Measurements from ENCODE around the gene AKAP10. TPM values are rescaled to one million over a fixed set of nuclear protein-coding genes. Genes with fewer than 3 reads are reported as not detected.
"Not testable (repeated sequence)": the region's sequence is repeated elsewhere in the genome, so short reads cannot be mapped to it uniquely, and the experiment has no call there.

The AKAP10 gene
- total and polyA plus RNA-seq, 5 donors, result 6.2 to 23.1 (median 17.7) TPM

DNA sequence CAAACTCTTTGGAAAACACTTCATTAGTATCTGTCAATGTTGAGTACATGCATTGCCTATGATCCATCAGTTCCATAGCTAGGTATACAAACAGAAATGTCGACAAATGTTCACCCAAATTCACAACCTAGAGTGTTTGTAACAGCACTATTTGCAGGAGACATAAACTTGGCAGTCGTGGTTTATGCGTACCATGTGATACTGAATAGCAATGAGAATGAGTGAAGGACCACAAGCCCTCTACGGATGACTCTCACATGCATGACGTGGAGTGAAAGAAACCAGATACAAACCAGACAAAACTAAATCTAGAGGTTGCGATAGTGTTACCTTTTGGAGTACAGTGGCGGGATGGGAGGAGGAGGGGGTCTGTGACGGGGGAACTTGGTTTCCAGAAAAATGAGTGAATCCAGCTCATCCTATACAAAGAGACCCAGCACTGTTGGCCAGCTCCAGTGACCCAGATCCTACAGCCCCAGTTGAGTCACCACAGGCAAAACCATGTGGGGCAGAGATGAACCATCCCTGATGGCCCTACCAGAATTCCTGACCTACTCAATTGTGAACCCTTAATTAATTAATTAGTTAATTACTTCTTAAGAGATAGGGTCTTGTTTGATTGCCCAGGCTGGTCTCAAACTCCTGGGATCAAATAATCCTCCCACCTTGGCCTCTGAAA is 94.0 kb downstream of the AKAP10 start:
- Histone ChIP-seq H3K27ac (ENCODE audit: low read length) (no peak overlapping the region), H3K4me3 (ENCODE audit: low read length) (no peak overlapping the region), H3K4me1 (ENCODE audit: control insufficient read depth, insufficient read depth, low read length) (no peaks in the 10 kb centered on the region), H3K27me3 (ENCODE audit: control insufficient read depth, insufficient read depth) (no peaks in the 10 kb centered on the region), H3K9me3 (ENCODE audit: control insufficient read depth, low read length) (no peaks in the 10 kb centered on the region)
- ATAC-seq (no peak), DNase-seq (no peak)
- intact Hi-C loops (cut with DNase I), result no loop called here
- 72% methylated on average over 8 of the region's 8 CpGs for WGBS

GRCh38 chr17:19880393-19880792 is 97.2 kb downstream of the AKAP10 start:
- no peaks in the 10 kb centered on the region for H3K27me3 ChIP-seq (ENCODE audit: control insufficient read depth, insufficient read depth)
- DNase-seq (no peak), ATAC-seq (no peak)
- H3K4me1 ChIP-seq (ENCODE audit: control insufficient read depth, insufficient read depth, low read length), result no peaks in the 10 kb centered on the region
- H3K9me3 ChIP-seq (ENCODE audit: control insufficient read depth, low read length), result no peaks in the 10 kb centered on the region
- H3K4me3 ChIP-seq (ENCODE audit: low read length), result no peak overlapping the region
- intact Hi-C loops (cut with DNase I), result no loop called here
- WGBS, result 80% methylated on average over 4 of the region's 4 CpGs
- no peak overlapping the region for H3K27ac ChIP-seq (ENCODE audit: low read length)

DNA sequence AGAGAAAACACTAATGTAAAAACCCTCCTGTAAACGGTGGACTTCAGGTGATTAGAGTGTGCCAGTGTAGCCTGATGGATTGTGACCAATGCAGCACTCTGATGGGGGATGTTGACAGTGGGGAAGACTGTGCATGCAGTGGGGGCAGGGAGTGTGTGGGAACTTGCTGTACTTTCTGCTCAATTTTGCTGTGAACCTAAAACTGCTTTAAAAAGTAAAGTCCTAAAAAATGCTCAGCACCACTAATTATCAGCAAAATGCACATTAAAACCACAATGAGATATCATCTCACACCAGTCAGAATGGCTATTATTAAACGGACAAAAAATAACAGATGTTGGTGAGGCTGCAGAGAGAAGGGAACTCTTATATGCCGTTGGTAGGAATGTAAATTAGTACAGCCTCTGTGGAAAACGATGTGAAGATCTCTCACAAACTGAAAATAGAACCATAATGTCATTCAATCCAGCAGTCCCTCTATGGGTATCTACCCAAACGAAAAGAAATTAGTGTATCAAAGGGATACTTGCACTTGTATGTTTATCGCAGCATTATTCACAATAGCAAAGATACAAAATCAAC is 100.2 kb downstream of the AKAP10 start:
- WGBS, result 45% methylated on average over 6 of the region's 6 CpGs
- DNase-seq, result no peak
- Histone ChIP-seq H3K27me3 (ENCODE audit: control insufficient read depth, insufficient read depth) (no peaks in the 10 kb centered on the region), H3K27ac (ENCODE audit: low read length) (no peak overlapping the region), H3K4me1 (ENCODE audit: control insufficient read depth, insufficient read depth, low read length) (no peaks in the 10 kb centered on the region), H3K9me3 (ENCODE audit: control insufficient read depth, low read length) (no peaks in the 10 kb centered on the region), H3K4me3 (ENCODE audit: low read length) (no peak overlapping the region)
- no peak for ATAC-seq
- intact Hi-C loops (cut with DNase I), result no loop called here

- no peak overlapping the region for H3K4me3 ChIP-seq (ENCODE audit: low read length)
- ATAC-seq (peak; percentile 78 to 88), DNase-seq (peak; percentile 63 to 86 (median 85))
- intact Hi-C loops (cut with DNase I), result no loop called here
- no peaks in the 10 kb centered on the region for H3K4me1 ChIP-seq (ENCODE audit: control insufficient read depth, insufficient read depth, low read length)
- H3K9me3 ChIP-seq (ENCODE audit: control insufficient read depth, low read length), result no peaks in the 10 kb centered on the region
- 57% methylated on average over 13 of the region's 13 CpGs for WGBS
- no peaks in the 10 kb centered on the region for H3K27me3 ChIP-seq (ENCODE audit: control insufficient read depth, insufficient read depth)
- H3K27ac ChIP-seq (ENCODE audit: low read length), result no peak overlapping the region
These were observed 101.0 kb downstream of the AKAP10 start for GRCh38 chr17:19876529-19877161.

DNA sequence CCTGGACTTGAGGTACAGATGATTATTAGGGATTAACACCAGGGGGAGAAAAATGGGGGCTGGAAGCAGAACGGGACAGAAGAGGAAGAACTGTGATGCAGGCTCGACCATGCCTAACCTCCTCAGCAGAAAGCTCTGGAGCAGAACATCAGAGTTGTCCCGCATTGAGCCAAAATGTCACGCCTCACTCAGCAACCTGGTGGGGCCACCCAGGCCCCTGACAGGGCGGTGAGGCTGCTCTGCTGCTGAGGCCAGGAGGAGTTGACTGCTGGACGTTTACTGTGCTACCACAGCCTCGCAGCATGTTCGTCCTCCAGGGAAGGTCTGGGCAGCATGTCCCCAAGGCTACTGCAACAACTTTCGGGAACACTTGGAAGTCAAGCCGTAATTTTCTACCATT is 103.4 kb downstream of the AKAP10 start:
- Histone ChIP-seq H3K27ac (ENCODE audit: low read length) (no peak overlapping the region), H3K9me3 (ENCODE audit: control insufficient read depth, low read length) (no peaks in the 10 kb centered on the region), H3K4me3 (ENCODE audit: low read length) (no peak overlapping the region), H3K4me1 (ENCODE audit: control insufficient read depth, insufficient read depth, low read length) (no peaks in the 10 kb centered on the region), H3K27me3 (ENCODE audit: control insufficient read depth, insufficient read depth) (no peaks in the 10 kb centered on the region)
- no peak for DNase-seq
- no peak for ATAC-seq
- intact Hi-C loops (cut with DNase I), result no loop called here
- whole genome bisulfite sequencing, result 78% methylated on average over 10 of the region's 10 CpGs

GRCh38 chr17:19873346-19873745 is 104.3 kb downstream of the AKAP10 start:
- H3K9me3 ChIP-seq (ENCODE audit: control insufficient read depth, low read length), result no peaks in the 10 kb centered on the region
- H3K4me1 ChIP-seq (ENCODE audit: control insufficient read depth, insufficient read depth, low read length), result no peaks in the 10 kb centered on the region
- H3K4me3 ChIP-seq (ENCODE audit: low read length), result no peak overlapping the region
- 85% methylated on average over 3 of the region's 3 CpGs for WGBS
- no peaks in the 10 kb centered on the region for H3K27me3 ChIP-seq (ENCODE audit: control insufficient read depth, insufficient read depth)
- intact Hi-C loops (cut with DNase I), result no loop called here
- DNase-seq (no peak), ATAC-seq (no peak)
- no peak overlapping the region for H3K27ac ChIP-seq (ENCODE audit: low read length)

GRCh38 chr17:19868079-19868395 is 109.6 kb downstream of the AKAP10 start:
- ATAC-seq, result no peak
- DNase-seq, result no peak
- 34% methylated on average over 23 of the region's 23 CpGs for WGBS
- intact Hi-C loops (cut with DNase I), result no loop called here
- no peak overlapping the region for H3K27ac ChIP-seq (ENCODE audit: low read length)
- no peaks in the 10 kb centered on the region for H3K9me3 ChIP-seq (ENCODE audit: control insufficient read depth, low read length)
- H3K4me3 ChIP-seq (ENCODE audit: low read length), result peak overlapping the region; percentile 65
- H3K27me3 ChIP-seq (ENCODE audit: control insufficient read depth, insufficient read depth), result no peaks in the 10 kb centered on the region
- H3K4me1 ChIP-seq (ENCODE audit: control insufficient read depth, insufficient read depth, low read length), result no peaks in the 10 kb centered on the region

DNA sequence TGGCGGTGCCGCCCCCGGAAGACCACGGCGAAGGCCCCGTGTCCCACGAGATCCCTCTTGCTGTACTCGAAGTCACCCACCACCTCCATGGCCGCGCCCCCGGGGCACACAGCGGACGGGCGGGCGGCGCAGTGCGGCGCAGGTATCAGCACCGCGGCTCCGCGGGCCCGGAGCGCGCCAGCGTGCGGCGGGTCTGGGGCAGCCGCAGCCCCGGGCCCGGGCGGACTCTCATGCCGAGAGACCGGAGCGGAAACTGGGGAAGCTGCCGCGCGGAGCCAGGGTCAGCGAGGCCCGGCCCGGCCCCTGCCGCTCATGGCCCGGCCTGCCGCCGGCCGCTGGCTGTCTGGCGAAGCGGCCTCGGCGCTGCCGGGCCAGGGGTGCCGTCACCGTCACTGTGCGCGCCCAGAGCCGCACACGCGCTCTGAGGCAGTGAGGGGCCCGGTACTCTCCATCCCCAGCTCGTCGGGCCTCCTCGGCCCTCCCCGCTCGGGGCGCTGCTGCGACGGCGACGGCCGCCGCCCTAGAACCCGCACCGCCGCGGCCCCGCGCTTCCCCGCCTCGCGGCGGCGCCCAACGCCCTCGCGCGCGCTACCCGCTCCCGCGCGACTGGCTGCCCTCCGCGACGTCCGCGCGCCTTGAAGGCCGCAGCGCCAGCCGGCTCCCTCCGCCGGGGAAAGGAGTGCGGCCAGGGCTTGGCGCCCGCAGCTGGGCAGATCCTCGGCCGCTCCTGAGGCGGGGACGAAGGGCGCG is 110.1 kb downstream of the AKAP10 start, which contains the start of gene ULK2:
ULK2 (minus strand) TSS at position 608 of the 750 bp plus-strand sequence; CDS start at position 89, 519 bp downstream.
- ATAC-seq (peak; percentile 80 to 86), DNase-seq (peak; percentile 65 to 88 (median 88))
- no peaks in the 10 kb centered on the region for H3K27me3 ChIP-seq (ENCODE audit: control insufficient read depth, insufficient read depth)
- intact Hi-C loops (cut with DNase I), result no loop called here
- no peaks in the 10 kb centered on the region for H3K4me1 ChIP-seq (ENCODE audit: control insufficient read depth, insufficient read depth, low read length)
- WGBS, result under 1% methylated on average over 111 of the region's 111 CpGs
- H3K4me3 ChIP-seq (ENCODE audit: low read length), result peak within 1 kb of the TSS; percentile 65
- H3K9me3 ChIP-seq (ENCODE audit: control insufficient read depth, low read length), result no peaks in the 10 kb centered on the region
- peak within 1 kb of the TSS; percentile 19 for H3K27ac ChIP-seq (ENCODE audit: low read length)

- ATAC-seq, result peak; percentile 77 to 84
- intact Hi-C loops (cut with DNase I), result no loop called here
- no peaks in the 10 kb centered on the region for H3K4me1 ChIP-seq (ENCODE audit: control insufficient read depth, insufficient read depth, low read length)
- no peaks in the 10 kb centered on the region for H3K9me3 ChIP-seq (ENCODE audit: control insufficient read depth, low read length)
- WGBS, result under 1% methylated on average over 27 of the region's 27 CpGs
- no peaks in the 10 kb centered on the region for H3K27me3 ChIP-seq (ENCODE audit: control insufficient read depth, insufficient read depth)
- H3K27ac ChIP-seq (ENCODE audit: low read length), result peak overlapping the region; percentile 19
- peak; percentile 64 to 90 (median 89) for DNase-seq
- H3K4me3 ChIP-seq (ENCODE audit: low read length), result peak overlapping the region; percentile 65
These were observed 110.6 kb downstream of the AKAP10 start for GRCh38 chr17:19867079-19867328.

DNA sequence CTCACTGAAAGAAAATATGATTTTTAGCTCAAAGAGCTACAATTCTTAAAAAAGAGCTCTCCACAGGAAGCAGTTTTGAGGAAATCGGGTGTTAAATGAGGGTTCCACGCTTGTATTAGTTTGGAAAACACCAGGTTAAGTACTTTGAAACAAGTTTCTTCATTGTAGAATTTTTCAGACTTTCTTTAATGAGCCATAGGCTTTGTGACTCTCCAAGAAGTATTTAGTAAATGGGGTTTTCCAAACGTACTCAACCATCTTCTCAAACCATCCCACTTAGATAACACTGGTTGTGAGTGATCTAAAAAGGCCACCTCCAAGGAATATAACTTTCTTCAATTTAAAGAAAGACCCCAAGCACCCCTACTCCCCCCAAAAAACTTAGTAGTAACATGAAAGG is 112.6 kb downstream of the AKAP10 start:
- WGBS, result 82% methylated on average over 3 of the region's 3 CpGs
- Histone ChIP-seq H3K4me1 (ENCODE audit: control insufficient read depth, insufficient read depth, low read length) (no peaks in the 10 kb centered on the region), H3K27ac (ENCODE audit: low read length) (no peak overlapping the region), H3K4me3 (ENCODE audit: low read length) (no peak overlapping the region), H3K9me3 (ENCODE audit: control insufficient read depth, low read length) (no peaks in the 10 kb centered on the region), H3K27me3 (ENCODE audit: control insufficient read depth, insufficient read depth) (no peaks in the 10 kb centered on the region)
- intact Hi-C loops (cut with DNase I), result no loop called here
- no peak for ATAC-seq
- no peak for DNase-seq

DNA sequence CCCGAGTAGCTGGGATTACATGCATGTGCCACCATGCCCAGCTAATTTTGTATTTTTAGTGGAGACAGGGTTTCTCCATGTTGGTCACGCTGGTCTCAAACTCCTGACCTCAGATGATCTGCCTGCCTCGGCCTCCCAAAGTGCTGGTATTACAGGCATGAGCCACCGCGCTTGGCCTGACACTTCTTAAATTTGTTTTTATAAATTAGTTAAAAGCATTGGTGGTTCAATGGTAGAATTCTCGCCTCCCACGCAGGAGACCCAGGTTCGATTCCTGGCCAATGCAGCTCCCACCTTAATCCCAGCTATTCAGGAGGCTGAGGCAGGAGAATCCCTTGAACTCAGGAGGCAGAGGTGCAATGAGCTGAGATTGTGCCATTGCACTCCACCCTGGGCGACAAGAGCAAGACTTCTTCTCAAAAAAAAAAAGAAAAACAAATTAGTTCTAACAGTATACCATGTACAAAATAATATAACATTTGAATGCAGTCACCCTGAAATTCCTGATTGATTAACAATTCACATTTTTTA is 116.9 kb downstream of the AKAP10 start:
- H3K27ac ChIP-seq (ENCODE audit: low read length); H3K9me3 ChIP-seq (ENCODE audit: control insufficient read depth, low read length); H3K4me3 ChIP-seq (ENCODE audit: low read length); H3K4me1 ChIP-seq (ENCODE audit: control insufficient read depth, insufficient read depth, low read length); ATAC-seq; intact Hi-C loops (cut with DNase I); DNase-seq; H3K27me3 ChIP-seq (ENCODE audit: control insufficient read depth, insufficient read depth): not testable (repeated sequence)
- 96% methylated on average over 9 of the region's 9 CpGs for WGBS

Data from right cardiac atrium (tissue), 5 donors.